ENCODE measurements around the gene SLC16A8.
"Not testable (repeated sequence)": the region's sequence is repeated elsewhere in the genome, so short reads cannot be mapped to it uniquely, and the experiment has no call there.

The SLC16A8 gene

GRCh38 chr22:38083931-38084631, at the start of gene SLC16A8:
Gene SLC16A8 (minus strand): TSS chr22:38084184. CDS start chr22:38082873, 1,311 bp downstream.
- no peak for DNase-seq

GRCh38 chr22:38133331-38133730, 49.3 kb upstream of the SLC16A8 start:
- no peak for DNase-seq

- no peak for DNase-seq
These were observed 48.8 kb upstream of the SLC16A8 start for GRCh38 chr22:38132794-38133193.

- no peak for DNase-seq
These were observed 48.2 kb upstream of the SLC16A8 start for GRCh38 chr22:38132136-38132535.

GRCh38 chr22:38131399-38131798, 47.4 kb upstream of the SLC16A8 start:
- no peak for DNase-seq

- DNase-seq, result no peak
These were observed 45.9 kb upstream of the SLC16A8 start for GRCh38 chr22:38129856-38130255.

- no peak for DNase-seq
These were observed 45.0 kb upstream of the SLC16A8 start for GRCh38 chr22:38129021-38129420.

GRCh38 chr22:38127869-38128268, 43.9 kb upstream of the SLC16A8 start:
- no peak for DNase-seq

- DNase-seq, result no peak
These were observed 43.1 kb upstream of the SLC16A8 start for GRCh38 chr22:38126928-38127668.

- DNase-seq, result no peak
These were observed 41.8 kb upstream of the SLC16A8 start for GRCh38 chr22:38125751-38126201.

GRCh38 chr22:38125038-38125610, 41.1 kb upstream of the SLC16A8 start:
- no peak for DNase-seq

GRCh38 chr22:38124236-38124974, 40.4 kb upstream of the SLC16A8 start:
- no peak for DNase-seq

GRCh38 chr22:38122616-38123015, 38.6 kb upstream of the SLC16A8 start:
- DNase-seq, result no peak

GRCh38 chr22:38120359-38121110, 36.6 kb upstream of the SLC16A8 start:
- no peak for DNase-seq

- not testable (repeated sequence) for DNase-seq
These were observed 34.8 kb upstream of the SLC16A8 start for GRCh38 chr22:38118747-38119146.

GRCh38 chr22:38118182-38118581, 34.2 kb upstream of the SLC16A8 start:
- no peak for DNase-seq

GRCh38 chr22:38117556-38117955, 33.6 kb upstream of the SLC16A8 start:
- not testable (repeated sequence) for DNase-seq

- DNase-seq, result no peak
These were observed 31.6 kb upstream of the SLC16A8 start for GRCh38 chr22:38115423-38116205.

GRCh38 chr22:38114484-38115398, 30.8 kb upstream of the SLC16A8 start:
- DNase-seq, result peak; percentile 56

GRCh38 chr22:38112381-38112780, 28.4 kb upstream of the SLC16A8 start:
- DNase-seq, result no peak

All from SHP77 (cell line).